Caco-2 (cell line): ENCODE results near the gene ZFYVE1. TPM values are rescaled to one million over a fixed set of nuclear protein-coding genes. Genes with fewer than 3 reads are reported as not detected.

Experiments used
- BruUV-seq: library from RNA; stranded (reverse); fragments of 400-500 nt; replicated peaks from 2 replicates; lab custom pipeline; 2021; lab: Mats Ljungman, UMichigan
- CTCF ChIA-PET: fragments of 300-600 bp; sonication (Branson Sonifier 250); formaldehyde crosslinking; loops from one replicate; lab custom pipeline; 2022; ENCODE audit warnings: antibody characterized with exemption; lab: Charles Lee
- POLR2A ChIA-PET: fragments of 300-600 bp; sonication (Branson Sonifier 250); formaldehyde crosslinking; loops from one replicate; lab custom pipeline; 2022; ENCODE audit warnings: antibody characterized with exemption; lab: Charles Lee
- DNase-seq, 2 experiments: peaks; one replicate each; pipeline versions ENCODE4 v3.0.0 to v3.0.0-alpha.2; 2020 to 2022
- H3K27me3 ChIP-seq: replicated peaks from 2 replicates; pipeline ENCODE4 v1.6.0; 2011; ENCODE audit warnings: low read length; ENCODE audit not compliant: control insufficient read depth, insufficient read depth
- H3K36me3 ChIP-seq: 2 replicates; pipeline ENCODE4 v1.5.1; 2011; ENCODE audit warnings: low read length; ENCODE audit not compliant: control insufficient read depth, insufficient read depth
- H3K4me1 ChIP-seq: fragments of 250-450 bp; sonication (Bioruptor Pico); 2 replicates; pipeline ENCODE4 v1.5.1; 2020; ENCODE audit warnings: mild to moderate bottlenecking
- H3K4me3 ChIP-seq: 2 replicates; pipeline ENCODE4 v1.5.1; 2011; ENCODE audit warnings: low read depth, mild to moderate bottlenecking, control low read depth, low read length
- H3K9me3 ChIP-seq: fragments of 250-450 bp; sonication (Bioruptor Pico); 2 replicates; pipeline ENCODE4 v1.5.1; 2020; ENCODE audit warnings: mild to moderate bottlenecking, moderate library complexity
- H3K27ac Mint-ChIP-seq: one replicate; pipeline ENCODE4 v1.8.0; 2022; ENCODE audit warnings: mixed read lengths; ENCODE audit not compliant: unreplicated experiment
- H3K27me3 Mint-ChIP-seq: one replicate; pipeline ENCODE4 v1.8.0; 2022; ENCODE audit warnings: mixed read lengths; ENCODE audit not compliant: insufficient read depth, unreplicated experiment
- H3K36me3 Mint-ChIP-seq: one replicate; pipeline ENCODE4 v1.8.0; 2022; ENCODE audit warnings: mild to moderate bottlenecking, mixed read lengths; ENCODE audit not compliant: insufficient read depth, unreplicated experiment
- H3K4me1 Mint-ChIP-seq: one replicate; pipeline ENCODE4 v1.8.0; 2022; ENCODE audit warnings: low read depth, mixed read lengths; ENCODE audit not compliant: unreplicated experiment
- H3K4me3 Mint-ChIP-seq: one replicate; pipeline ENCODE4 v1.8.0; 2022; ENCODE audit warnings: mild to moderate bottlenecking, moderate library complexity, mixed read lengths; ENCODE audit not compliant: unreplicated experiment
- H3K9me3 Mint-ChIP-seq: one replicate; pipeline ENCODE4 v1.8.0; 2022; ENCODE audit warnings: mixed read lengths; ENCODE audit not compliant: unreplicated experiment
- intact Hi-C: fragments of 100-400 bp; cut with micrococcal nuclease; formaldehyde crosslinking; loops from one replicate; pipeline ENCODE4 v1.10.0; 2022; ENCODE audit not compliant: unreplicated experiment
- total RNA-seq: library from RNA; stranded (reverse); gene quantifications from 2 replicates; pipeline ENCODE4 v1.2.3, GENCODE V29; 2022
- TF ChIP-seq, protein P1 (sequence below), 2 experiments: fragments of 200-600 bp in 1 of 2; IDR thresholded peaks; 1 replicate in 1 of 2; 2 replicates in 1 of 2; pipeline versions ENCODE4 v1.5.1 to v1.8.0; 2011 to 2022; ENCODE audit warnings: antibody characterized with exemption in 1 of 2, control low read depth in 1 of 2, inconsistent platforms in 1 of 2, low read depth in 1 of 2, low read length in 1 of 2, mild to moderate bottlenecking in 1 of 2, moderate library complexity in 1 of 2; ENCODE audit not compliant: insufficient read depth in 1 of 2, severe bottlenecking in 1 of 2, unreplicated experiment in 1 of 2

Gene ZFYVE1
- total RNA-seq, 1 experiment from 2014 or later: 10.8 TPM

DNA sequence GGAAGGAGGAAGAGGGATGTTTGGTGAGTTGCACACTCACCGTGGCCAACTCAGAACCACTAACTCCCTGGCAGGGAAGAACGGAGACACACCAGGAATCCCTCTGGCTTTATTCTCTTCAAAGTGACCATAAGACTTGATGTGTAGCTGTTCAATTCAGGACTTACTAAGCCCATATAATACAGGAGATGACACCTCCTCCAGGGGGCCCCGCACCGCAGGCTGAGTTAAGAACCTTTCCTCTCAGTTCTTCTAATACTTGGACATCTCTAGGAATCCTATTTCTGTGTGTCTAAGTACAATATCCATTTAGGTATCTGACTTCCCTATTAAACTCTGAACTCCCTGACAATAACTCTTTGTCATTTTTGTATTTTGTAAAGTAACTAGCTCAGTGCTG, 51.1 kb downstream of the ZFYVE1 start:
- TF ChIP-seq, protein P1, sequence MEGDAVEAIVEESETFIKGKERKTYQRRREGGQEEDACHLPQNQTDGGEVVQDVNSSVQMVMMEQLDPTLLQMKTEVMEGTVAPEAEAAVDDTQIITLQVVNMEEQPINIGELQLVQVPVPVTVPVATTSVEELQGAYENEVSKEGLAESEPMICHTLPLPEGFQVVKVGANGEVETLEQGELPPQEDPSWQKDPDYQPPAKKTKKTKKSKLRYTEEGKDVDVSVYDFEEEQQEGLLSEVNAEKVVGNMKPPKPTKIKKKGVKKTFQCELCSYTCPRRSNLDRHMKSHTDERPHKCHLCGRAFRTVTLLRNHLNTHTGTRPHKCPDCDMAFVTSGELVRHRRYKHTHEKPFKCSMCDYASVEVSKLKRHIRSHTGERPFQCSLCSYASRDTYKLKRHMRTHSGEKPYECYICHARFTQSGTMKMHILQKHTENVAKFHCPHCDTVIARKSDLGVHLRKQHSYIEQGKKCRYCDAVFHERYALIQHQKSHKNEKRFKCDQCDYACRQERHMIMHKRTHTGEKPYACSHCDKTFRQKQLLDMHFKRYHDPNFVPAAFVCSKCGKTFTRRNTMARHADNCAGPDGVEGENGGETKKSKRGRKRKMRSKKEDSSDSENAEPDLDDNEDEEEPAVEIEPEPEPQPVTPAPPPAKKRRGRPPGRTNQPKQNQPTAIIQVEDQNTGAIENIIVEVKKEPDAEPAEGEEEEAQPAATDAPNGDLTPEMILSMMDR (IDR thresholded peaks at IDR 0.05; ENCODE audit: insufficient read depth in 1 of 2, low read depth in 1 of 2, low read length in 1 of 2, severe bottlenecking in 1 of 2, unreplicated experiment in 1 of 2): peak in 1 of 2 experiments; percentile 31
- H3K4me1 ChIP-seq: no peaks in the 10 kb centered on the region
- H3K9me3 Mint-ChIP-seq: no peaks in the 10 kb centered on the region
- ChIA-PET POLR2A (no interaction called here), CTCF (interaction anchor here (1.3 kb wide), 1 partner anchor 27 kb away, joined by 3 read pairs; no protein-coding TSS in a partner anchor)
- H3K9me3 ChIP-seq: no peaks in the 10 kb centered on the region
- H3K4me1 Mint-ChIP-seq: no peaks in the 10 kb centered on the region
- intact Hi-C loops: no loop called here
- H3K36me3 Mint-ChIP-seq: peaks cover 7% of the 10 kb centered on the region
- no peaks in the 10 kb centered on the region; the same call in 1 of the 2 replicates for H3K36me3 ChIP-seq
- no TSS peak for BruUV-seq
- no peaks in the 10 kb centered on the region for H3K27me3 Mint-ChIP-seq
- DNase-seq: peak in 1 of 2 experiments; percentile 36
- no peak overlapping the region for H3K27ac Mint-ChIP-seq
- no peak overlapping the region for H3K4me3 ChIP-seq
- no peaks in the 10 kb centered on the region for H3K27me3 ChIP-seq
- no peak overlapping the region for H3K4me3 Mint-ChIP-seq

DNA sequence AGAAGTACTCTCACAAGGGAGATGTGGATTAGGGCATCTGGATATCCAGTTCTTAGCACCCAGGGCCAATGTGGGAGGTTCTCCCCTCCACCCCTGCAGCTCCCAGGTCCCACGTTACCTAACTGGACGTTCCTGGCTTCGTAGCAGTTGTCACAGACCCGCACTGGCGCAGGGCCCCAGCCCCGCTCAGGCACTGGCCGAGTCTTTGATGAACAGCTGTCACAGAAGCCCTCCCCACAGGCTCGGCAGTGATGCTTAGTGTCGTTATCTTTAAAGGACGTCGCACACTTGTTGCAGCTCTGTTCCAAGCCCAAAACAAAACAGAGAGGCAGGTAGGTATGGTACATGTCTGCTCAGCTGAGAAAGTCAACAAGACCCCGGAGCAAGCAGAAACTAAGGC, 52.2 kb downstream of the ZFYVE1 start:
- intact Hi-C loops: no loop called here
- H3K27ac Mint-ChIP-seq: no peak overlapping the region
- Histone ChIP-seq H3K27me3 (no peaks in the 10 kb centered on the region), H3K36me3 (no peaks in the 10 kb centered on the region; the same call in 1 of the 2 replicates), H3K9me3 (no peaks in the 10 kb centered on the region), H3K4me3 (no peak overlapping the region), H3K4me1 (no peaks in the 10 kb centered on the region)
- TF ChIP-seq, protein P1 (IDR thresholded peaks at IDR 0.05; ENCODE audit: insufficient read depth in 1 of 2, low read depth in 1 of 2, low read length in 1 of 2, severe bottlenecking in 1 of 2, unreplicated experiment in 1 of 2): no peak
- peaks cover 7% of the 10 kb centered on the region for H3K36me3 Mint-ChIP-seq
- H3K4me3 Mint-ChIP-seq: no peak overlapping the region
- CTCF ChIA-PET: no interaction called here
- no TSS peak for BruUV-seq
- DNase-seq: no peak
- no peaks in the 10 kb centered on the region for H3K27me3 Mint-ChIP-seq
- no peaks in the 10 kb centered on the region for H3K4me1 Mint-ChIP-seq
- no peaks in the 10 kb centered on the region for H3K9me3 Mint-ChIP-seq
- POLR2A ChIA-PET: no interaction called here

DNA sequence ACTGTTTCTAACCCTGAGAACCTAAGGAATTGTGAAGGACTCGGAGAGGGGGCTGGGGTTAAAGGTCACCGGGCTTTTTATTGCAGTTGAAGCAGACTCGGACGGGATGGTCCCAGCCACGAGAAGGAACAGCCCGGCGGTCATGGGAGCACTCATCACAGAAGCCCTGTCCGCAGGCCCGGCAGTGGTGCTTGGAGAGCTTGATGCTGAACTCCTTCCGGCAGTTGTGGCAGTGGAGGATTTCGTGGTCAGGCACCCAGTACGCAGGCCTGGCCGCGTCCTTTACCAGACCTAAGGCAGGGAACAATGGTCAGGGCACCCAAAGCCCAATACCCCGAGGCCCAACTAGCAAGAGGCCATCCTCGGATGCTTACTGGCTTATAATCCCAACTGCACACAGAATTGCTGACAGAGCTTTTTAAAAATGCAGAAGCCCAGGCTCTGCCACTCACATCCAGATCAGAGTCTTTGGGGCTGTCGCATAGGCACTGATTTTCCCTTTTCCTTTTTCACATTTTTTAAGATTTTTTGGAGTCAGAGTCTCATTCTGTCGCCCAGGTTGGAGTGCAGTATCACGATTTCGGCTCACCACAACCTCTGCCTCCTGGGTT, 56.0 kb downstream of the ZFYVE1 start:
- no TSS peak for BruUV-seq
- CTCF ChIA-PET: no interaction called here
- peaks cover 6% of the 10 kb centered on the region for H3K36me3 Mint-ChIP-seq

More for the DNA sequence above, 56.0 kb downstream of the ZFYVE1 start:
- intact Hi-C loops: no loop called here
- Histone ChIP-seq H3K27me3 (no peaks in the 10 kb centered on the region), H3K9me3 (no peaks in the 10 kb centered on the region), H3K36me3 (no peaks in the 10 kb centered on the region; the same call in 1 of the 2 replicates), H3K4me1 (no peaks in the 10 kb centered on the region), H3K4me3 (no peak overlapping the region)
- POLR2A ChIA-PET: no interaction called here
- Mint-ChIP-seq H3K27me3 (no peaks in the 10 kb centered on the region), H3K9me3 (no peaks in the 10 kb centered on the region), H3K27ac (no peak overlapping the region), H3K4me1 (no peaks in the 10 kb centered on the region), H3K4me3 (no peak overlapping the region)
- TF ChIP-seq, protein P1 (IDR thresholded peaks at IDR 0.05; ENCODE audit: insufficient read depth in 1 of 2, low read depth in 1 of 2, low read length in 1 of 2, severe bottlenecking in 1 of 2, unreplicated experiment in 1 of 2): no peak
- no peak for DNase-seq
